Kidney epithelial cell (primary cell): ENCODE measurements around the gene CEP41. TPM values are rescaled to one million over a fixed set of nuclear protein-coding genes. Genes with fewer than 3 reads are reported as not detected.

Experiments
- DNase-seq: peaks from one replicate; pipeline ENCODE4 v3.0.0-alpha.2; 2010; ENCODE audit warnings: low read depth
- H3K27me3 ChIP-seq: 2 replicates; pipeline ENCODE4 v1.6.0; 2011; ENCODE audit warnings: low read length; ENCODE audit not compliant: control insufficient read depth, insufficient read depth
- H3K36me3 ChIP-seq: 2 replicates; pipeline ENCODE4 v1.5.1; 2011; ENCODE audit warnings: low read length; ENCODE audit not compliant: control insufficient read depth, insufficient read depth
- H3K4me3 ChIP-seq: 2 replicates; pipeline ENCODE4 v1.5.1; 2011; ENCODE audit warnings: low read depth, mild to moderate bottlenecking, control low read depth, low read length
- total RNA-seq: library from RNA; depleted of rRNA; stranded (reverse); fragments of >200 nt; gene quantifications from 2 replicates; pipeline ENCODE4 v1.2.3, GENCODE V29; 2015
- TF ChIP-seq, protein P1 (sequence below): IDR thresholded peaks from 2 replicates; pipeline ENCODE4 v1.5.1; 2011; ENCODE audit warnings: mild to moderate bottlenecking, moderate library complexity, low read length, control low read depth, inconsistent platforms; ENCODE audit not compliant: insufficient read depth, poor library complexity, severe bottlenecking

The CEP41 gene
- total RNA-seq, 1 donor from 2014 or later, result 27.8 TPM

DNA sequence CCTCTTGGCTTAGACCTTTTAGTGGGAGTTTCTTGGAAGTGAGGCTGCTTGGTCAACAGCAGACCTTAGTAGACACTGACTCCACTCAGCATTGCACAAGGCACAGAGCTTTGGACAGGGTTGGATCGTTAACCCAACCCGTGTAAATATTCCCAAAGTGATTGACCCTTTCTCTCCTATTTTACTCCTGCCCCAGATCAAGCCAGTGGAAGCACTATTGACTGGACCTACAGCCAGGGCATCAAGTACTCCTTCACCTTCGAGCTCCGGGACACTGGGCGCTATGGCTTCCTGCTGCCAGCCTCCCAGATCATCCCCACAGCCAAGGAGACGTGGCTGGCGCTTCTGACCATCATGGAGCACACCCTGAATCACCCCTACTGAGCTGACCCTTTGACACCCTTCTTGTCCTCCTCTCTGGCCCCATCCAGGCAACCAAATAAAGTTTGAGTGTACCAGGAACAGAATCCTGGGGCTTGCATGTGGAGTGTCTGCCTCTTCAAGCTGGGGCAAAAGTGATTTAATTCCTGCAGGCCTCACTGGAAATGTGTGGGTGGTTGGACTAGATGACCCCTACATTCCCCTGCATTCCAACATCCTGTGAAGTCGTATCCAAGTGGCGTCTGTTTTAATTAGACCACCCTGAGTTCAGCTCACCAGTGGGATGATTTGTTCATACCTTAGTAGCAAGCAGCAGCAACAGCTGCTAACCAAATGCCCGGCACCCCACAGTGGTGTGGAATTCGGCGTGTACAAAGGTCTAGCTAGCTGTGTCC lies 53.0 kb downstream of the CEP41 start:
- no peak for DNase-seq
- no peaks in the 10 kb centered on the region for H3K36me3 ChIP-seq
- TF ChIP-seq, protein P1, sequence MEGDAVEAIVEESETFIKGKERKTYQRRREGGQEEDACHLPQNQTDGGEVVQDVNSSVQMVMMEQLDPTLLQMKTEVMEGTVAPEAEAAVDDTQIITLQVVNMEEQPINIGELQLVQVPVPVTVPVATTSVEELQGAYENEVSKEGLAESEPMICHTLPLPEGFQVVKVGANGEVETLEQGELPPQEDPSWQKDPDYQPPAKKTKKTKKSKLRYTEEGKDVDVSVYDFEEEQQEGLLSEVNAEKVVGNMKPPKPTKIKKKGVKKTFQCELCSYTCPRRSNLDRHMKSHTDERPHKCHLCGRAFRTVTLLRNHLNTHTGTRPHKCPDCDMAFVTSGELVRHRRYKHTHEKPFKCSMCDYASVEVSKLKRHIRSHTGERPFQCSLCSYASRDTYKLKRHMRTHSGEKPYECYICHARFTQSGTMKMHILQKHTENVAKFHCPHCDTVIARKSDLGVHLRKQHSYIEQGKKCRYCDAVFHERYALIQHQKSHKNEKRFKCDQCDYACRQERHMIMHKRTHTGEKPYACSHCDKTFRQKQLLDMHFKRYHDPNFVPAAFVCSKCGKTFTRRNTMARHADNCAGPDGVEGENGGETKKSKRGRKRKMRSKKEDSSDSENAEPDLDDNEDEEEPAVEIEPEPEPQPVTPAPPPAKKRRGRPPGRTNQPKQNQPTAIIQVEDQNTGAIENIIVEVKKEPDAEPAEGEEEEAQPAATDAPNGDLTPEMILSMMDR, result no peak
- no peaks in the 10 kb centered on the region for H3K27me3 ChIP-seq
- no peak overlapping the region for H3K4me3 ChIP-seq

DNA sequence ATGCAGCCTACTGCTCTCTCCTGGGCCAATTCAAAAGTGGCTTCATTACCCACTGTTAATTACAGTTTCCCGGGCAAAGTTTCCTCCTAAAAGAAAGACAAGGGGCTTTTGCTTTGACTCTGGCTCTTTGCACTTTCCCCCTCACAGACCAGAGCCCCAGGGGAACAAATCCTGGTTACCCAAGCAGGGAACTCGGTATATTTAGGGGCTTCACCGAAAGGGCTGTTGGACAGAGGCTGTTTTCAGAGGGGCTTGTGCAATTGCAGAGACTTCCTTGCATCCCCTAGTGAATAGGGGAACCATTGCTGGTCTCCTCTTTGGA lies 53.5 kb downstream of the CEP41 start:
- TF ChIP-seq, protein P1, result no peak
- H3K27me3 ChIP-seq, result no peaks in the 10 kb centered on the region
- no peak overlapping the region for H3K4me3 ChIP-seq
- H3K36me3 ChIP-seq, result no peaks in the 10 kb centered on the region
- no peak for DNase-seq

DNA sequence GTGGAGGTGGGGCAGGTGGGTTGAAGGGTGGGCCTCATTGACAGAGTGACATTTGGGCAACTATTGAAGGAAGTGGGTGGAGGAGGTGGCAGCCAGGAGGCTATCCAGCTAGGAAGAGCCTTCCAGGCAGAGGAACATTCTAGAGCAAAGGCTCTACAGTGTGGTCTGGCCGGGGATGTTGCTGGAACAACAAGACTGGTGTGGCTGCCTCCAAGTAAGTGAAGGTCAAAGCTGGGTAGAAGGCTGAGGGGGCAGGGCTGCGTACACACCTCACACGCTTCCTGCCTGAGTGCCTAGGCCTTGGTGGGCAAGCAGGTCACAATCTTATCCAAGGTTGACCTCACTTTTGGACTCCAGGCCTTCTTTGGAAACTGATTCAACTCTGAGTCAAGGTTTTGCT lies 53.9 kb downstream of the CEP41 start:
- H3K36me3 ChIP-seq, result no peaks in the 10 kb centered on the region
- TF ChIP-seq, protein P1, result no peak
- DNase-seq, result no peak
- H3K4me3 ChIP-seq, result no peak overlapping the region
- no peaks in the 10 kb centered on the region for H3K27me3 ChIP-seq

DNA sequence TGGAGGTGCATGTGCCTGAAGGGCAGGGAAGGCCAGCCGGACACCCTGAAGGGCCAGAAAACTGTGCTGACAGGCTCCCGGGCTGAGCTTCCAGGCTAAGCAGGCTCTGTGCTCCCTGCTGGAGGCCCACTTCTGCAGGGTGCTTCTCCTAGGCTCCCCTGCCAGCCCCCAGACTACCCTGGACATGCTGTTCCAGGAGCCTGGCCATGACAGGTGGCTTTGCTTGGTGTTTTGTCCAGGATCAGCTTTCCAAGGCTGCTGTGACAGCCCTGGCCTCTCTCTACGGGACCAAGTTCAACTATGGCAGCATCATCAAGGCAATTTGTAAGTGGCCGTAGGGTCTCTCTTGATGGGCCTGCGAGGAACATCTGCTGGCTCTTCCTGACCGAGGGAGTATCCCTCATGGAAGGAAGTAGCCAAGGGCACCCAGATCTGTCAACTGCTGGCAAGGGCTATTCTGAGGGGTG lies 55.2 kb downstream of the CEP41 start:
- Histone ChIP-seq H3K27me3 (no peaks in the 10 kb centered on the region), H3K36me3 (no peaks in the 10 kb centered on the region), H3K4me3 (no peak overlapping the region)
- DNase-seq, result no peak
- TF ChIP-seq, protein P1, result no peak

DNA sequence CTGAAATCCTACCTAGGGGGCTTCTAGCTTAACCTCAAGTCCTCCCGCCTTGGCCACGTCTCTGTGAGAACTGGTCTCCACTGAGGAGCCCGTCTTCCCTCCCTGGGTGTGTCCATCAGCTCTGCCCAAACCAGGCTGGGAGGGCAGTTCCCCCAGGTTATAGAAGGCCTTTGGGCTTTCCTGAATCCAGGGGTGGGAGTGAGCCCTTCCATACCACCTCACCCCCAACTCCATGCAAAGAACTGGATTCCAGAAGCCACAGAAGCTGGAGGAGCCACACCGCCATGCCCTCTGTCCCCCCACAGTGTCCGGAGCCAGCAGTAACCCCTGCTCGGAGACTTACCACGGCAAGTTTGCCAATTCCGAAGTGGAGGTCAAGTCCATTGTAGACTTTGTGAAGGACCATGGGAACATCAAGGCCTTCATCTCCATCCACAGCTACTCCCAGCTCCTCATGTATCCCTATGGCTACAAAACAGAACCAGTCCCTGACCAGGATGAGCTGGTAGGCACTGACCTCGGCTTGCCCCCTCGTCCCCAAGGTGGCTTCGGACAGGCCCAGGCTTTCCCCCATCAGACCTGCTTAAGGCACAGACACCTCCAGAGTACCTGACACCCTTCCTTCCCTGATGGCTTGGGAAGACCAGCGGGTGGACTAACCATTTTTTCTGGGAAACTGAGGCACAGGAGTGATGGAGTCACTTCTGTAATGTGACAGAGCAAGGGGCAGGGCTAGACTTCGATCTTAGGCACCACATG lies 55.8 kb downstream of the CEP41 start:
- Histone ChIP-seq H3K4me3 (no peak overlapping the region), H3K36me3 (no peaks in the 10 kb centered on the region), H3K27me3 (no peaks in the 10 kb centered on the region)
- DNase-seq, result no peak
- TF ChIP-seq, protein P1, result no peak
